Activated CD8-positive, alpha-beta T cell treated with anti-CD3 and anti-CD28 coated beads for 36 hours (primary cell): ENCODE results near the gene DSN1. TPM values are rescaled to one million over a fixed set of nuclear protein-coding genes. Genes with fewer than 3 reads are reported as not detected.

Source experiments
- ATAC-seq: fragments of 200-7000 bp; cut with Tn5 transposase; one replicate; pipeline ENCODE4 v1.10.0; 2021; ENCODE audit warnings: mild to moderate bottlenecking, moderate library complexity
- CTCF ChIA-PET: fragments of 350-600 bp; sonication (Branson Sonifier 250); formaldehyde crosslinking; loops from one replicate; lab custom pipeline; 2021; ENCODE audit warnings: antibody characterized with exemption; lab: Charles Lee
- POLR2A ChIA-PET: fragments of 350-600 bp; sonication (Branson Sonifier 250); formaldehyde crosslinking; loops from one replicate; lab custom pipeline; 2021; ENCODE audit warnings: antibody characterized with exemption; lab: Charles Lee
- DNase-seq: peaks from one replicate; pipeline ENCODE4 v3.0.0-alpha.2; 2020
- H3K27ac Mint-ChIP-seq: one replicate; pipeline ENCODE4 v1.8.0; 2021; ENCODE audit warnings: mild to moderate bottlenecking, mixed read lengths
- H3K27me3 Mint-ChIP-seq: one replicate; pipeline ENCODE4 v1.8.0; 2021; ENCODE audit warnings: mixed read lengths
- H3K36me3 Mint-ChIP-seq: one replicate; pipeline ENCODE4 v1.8.0; 2021; ENCODE audit warnings: low read depth, mixed read lengths
- H3K4me1 Mint-ChIP-seq: one replicate; pipeline ENCODE4 v1.8.0; 2021; ENCODE audit warnings: low read depth, mixed read lengths
- H3K4me3 Mint-ChIP-seq: one replicate; pipeline ENCODE4 v1.8.0; 2021; ENCODE audit warnings: mild to moderate bottlenecking, moderate library complexity, mixed read lengths
- H3K9me3 Mint-ChIP-seq: one replicate; pipeline ENCODE4 v1.8.0; 2021; ENCODE audit warnings: mixed read lengths
- CTCF ChIP-seq: fragments of 200-600 bp; IDR thresholded peaks from one replicate; pipeline ENCODE4 v1.8.0; 2022; ENCODE audit warnings: antibody characterized with exemption, mild to moderate bottlenecking
- intact Hi-C: fragments of 100-400 bp; cut with micrococcal nuclease; formaldehyde crosslinking; loops from one replicate; pipeline ENCODE4 v1.10.0; 2022
- total RNA-seq, 2 experiments: library from RNA; stranded (reverse); gene quantifications; one replicate each; pipeline ENCODE4 v1.2.3, GENCODE V29; 2021

DSN1 gene
- total RNA-seq, 2 experiments from 2014 or later, result 21.6 to 23.9 TPM

DNA sequence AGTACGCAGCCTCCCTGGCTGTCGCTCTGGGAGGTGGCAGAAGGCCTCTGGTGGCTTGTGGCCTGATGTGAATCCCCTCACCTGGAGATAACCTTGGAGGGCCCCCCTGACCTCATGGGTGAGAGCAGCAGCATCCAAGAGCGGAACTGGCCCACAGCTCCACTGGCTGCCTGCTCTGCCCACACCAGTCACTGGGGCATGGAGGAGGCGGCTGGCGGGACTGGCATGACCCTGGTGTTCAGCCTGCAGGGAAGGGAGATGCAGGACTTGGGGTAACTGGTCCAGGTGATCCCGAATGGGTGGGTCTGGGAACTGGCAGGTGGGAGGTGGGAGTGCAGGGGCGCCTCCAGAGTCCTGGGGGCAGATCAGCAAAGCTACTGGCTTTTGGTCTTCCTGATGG, 10.6 kb upstream of the DSN1 start:
- intact Hi-C loops, result no loop called here
- Mint-ChIP-seq H3K27ac (no peak overlapping the region), H3K4me3 (no peak overlapping the region), H3K4me1 (no peaks in the 10 kb centered on the region), H3K27me3 (no peaks in the 10 kb centered on the region), H3K36me3 (no peaks in the 10 kb centered on the region), H3K9me3 (no peaks in the 10 kb centered on the region)
- TF ChIP-seq CTCF, result no peak
- DNase-seq (no peak), ATAC-seq (no peak)
- ChIA-PET POLR2A (interaction anchor here (0.8 kb wide), 1 partner anchor 9 kb away, joined by 3 read pairs; no protein-coding TSS in a partner anchor), CTCF (interaction anchor here (1.2 kb wide), 2 partner anchors 10 to 53 kb away, joined by 4 to 9 read pairs; partner anchors contain the start of gene DSN1)

DNA sequence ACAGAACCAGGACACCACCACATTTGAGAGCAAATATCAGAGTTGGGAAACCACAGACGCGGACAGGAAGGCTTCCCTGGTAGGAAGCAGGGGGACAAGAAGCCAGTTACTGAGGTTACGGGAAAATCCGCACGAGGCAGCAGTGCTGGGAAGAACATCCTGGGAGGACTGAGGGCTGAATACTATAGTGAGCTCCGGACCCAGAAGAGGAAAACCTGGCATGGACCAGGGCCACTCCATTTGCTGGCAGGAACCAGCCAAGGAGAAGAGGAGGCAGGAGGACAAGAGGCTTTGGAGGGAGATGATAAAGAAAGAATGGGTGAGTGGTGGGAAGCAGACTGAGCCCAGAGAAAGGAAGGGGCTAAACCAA, 6.1 kb upstream of the DSN1 start:
- Mint-ChIP-seq H3K4me3 (no peak overlapping the region), H3K36me3 (no peaks in the 10 kb centered on the region), H3K4me1 (no peaks in the 10 kb centered on the region), H3K27me3 (no peaks in the 10 kb centered on the region), H3K27ac (no peak overlapping the region), H3K9me3 (no peaks in the 10 kb centered on the region)
- ATAC-seq (no peak), DNase-seq (no peak)
- no peak for TF ChIP-seq CTCF
- CTCF ChIA-PET, result no interaction called here
- intact Hi-C loops, result no loop called here
- POLR2A ChIA-PET, result no interaction called here

GRCh38 chr20:36778831-36779655, 5.5 kb upstream of the DSN1 start:
- ATAC-seq (no peak), DNase-seq (no peak)
- Mint-ChIP-seq H3K9me3 (no peaks in the 10 kb centered on the region), H3K4me1 (no peaks in the 10 kb centered on the region), H3K36me3 (no peaks in the 10 kb centered on the region), H3K27ac (no peak overlapping the region), H3K4me3 (no peak overlapping the region), H3K27me3 (no peaks in the 10 kb centered on the region)
- CTCF ChIA-PET, result interaction anchor here (1.6 kb wide), 1 partner anchor 29 kb away, joined by 6 read pairs; no protein-coding TSS in a partner anchor
- no peak for TF ChIP-seq CTCF
- POLR2A ChIA-PET, result no interaction called here
- intact Hi-C loops, result no loop called here

DNA sequence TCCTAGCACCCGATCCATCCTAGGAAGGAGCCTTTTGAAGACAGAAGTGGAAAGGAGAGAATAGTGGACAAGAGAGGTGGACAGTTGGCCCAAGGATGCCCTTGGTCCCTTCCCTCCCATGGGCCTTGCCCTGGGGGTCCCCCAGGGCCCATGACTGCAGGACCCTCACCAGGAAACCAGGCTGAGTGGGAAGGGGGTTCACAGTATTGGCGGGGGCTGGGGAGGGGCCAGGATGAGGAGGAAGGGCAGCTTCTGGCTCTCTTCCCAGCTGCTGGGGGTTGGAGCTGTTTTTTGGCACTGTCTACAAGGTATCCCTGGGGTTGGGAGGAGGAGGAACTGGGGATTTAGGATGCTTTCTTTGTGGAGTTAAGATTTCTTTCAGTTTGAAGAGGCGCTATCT, 4.0 kb upstream of the DSN1 start:
- ChIA-PET CTCF (interaction anchor here (1.4 to 1.6 kb wide), 3 partner anchors 31 to 109 kb away, joined by 4 to 6 read pairs (median 4); no protein-coding TSS in a partner anchor), POLR2A (no interaction called here)
- H3K9me3 Mint-ChIP-seq, result no peaks in the 10 kb centered on the region
- no peaks in the 10 kb centered on the region for H3K36me3 Mint-ChIP-seq
- DNase-seq, result no peak
- no peak overlapping the region for H3K4me3 Mint-ChIP-seq
- H3K27me3 Mint-ChIP-seq, result no peaks in the 10 kb centered on the region
- intact Hi-C loops, result no loop called here
- no peak for ATAC-seq
- H3K4me1 Mint-ChIP-seq, result peaks cover 4% of the 10 kb centered on the region
- no peak for TF ChIP-seq CTCF
- no peak overlapping the region for H3K27ac Mint-ChIP-seq

DNA sequence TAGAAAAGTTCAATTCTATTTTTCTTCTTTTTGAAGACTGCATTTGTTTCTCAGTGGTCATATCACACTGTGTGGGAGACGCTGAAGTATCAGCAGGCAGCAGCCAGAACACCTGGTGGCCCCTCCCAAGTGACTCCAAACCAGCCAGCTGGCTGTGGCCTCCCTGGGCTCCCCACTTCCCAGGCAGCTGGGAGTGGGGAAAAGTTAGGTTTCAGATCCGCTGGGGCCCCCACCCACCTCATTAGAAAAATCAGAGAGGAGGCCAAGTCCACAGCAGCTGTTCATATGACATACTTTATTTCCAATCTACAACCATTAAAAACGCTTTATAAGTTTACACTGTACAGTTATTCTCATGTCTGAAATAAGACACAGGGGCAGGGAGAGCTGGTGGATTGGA, 3.6 kb upstream of the DSN1 start:
- Mint-ChIP-seq H3K9me3 (no peaks in the 10 kb centered on the region), H3K27ac (no peak overlapping the region), H3K4me3 (no peak overlapping the region), H3K36me3 (no peaks in the 10 kb centered on the region), H3K27me3 (no peaks in the 10 kb centered on the region), H3K4me1 (peaks cover 6% of the 10 kb centered on the region)
- intact Hi-C loops, result no loop called here
- CTCF ChIA-PET, result interaction anchor here (0.8 to 1.4 kb wide), 4 partner anchors 44 to 111 kb away, joined by 3 to 4 read pairs (median 4); no protein-coding TSS in a partner anchor
- ATAC-seq, result no peak
- no peak for TF ChIP-seq CTCF
- DNase-seq, result no peak
- POLR2A ChIA-PET, result interaction anchor here (0.6 kb wide), 1 partner anchor 9 kb away, joined by 3 read pairs; no protein-coding TSS in a partner anchor
